Measurements from ENCODE around the gene KLHL29. TPM values are rescaled to one million over a fixed set of nuclear protein-coding genes. Genes with fewer than 3 reads are reported as not detected.

The KLHL29 gene
- total RNA-seq, 1 donor from 2014 or later = 2.6 TPM

- no peak for DNase-seq (ENCODE audit: low spot score)
Observed at GRCh38 chr2:23569761-23570365, 184.9 kb downstream of the KLHL29 start.

GRCh38 chr2:23571085-23571484, 186.1 kb downstream of the KLHL29 start:
- DNase-seq (ENCODE audit: low spot score) = no peak

- no peak for DNase-seq (ENCODE audit: low spot score)
Observed at GRCh38 chr2:23571527-23572282, 186.7 kb downstream of the KLHL29 start.

DNA sequence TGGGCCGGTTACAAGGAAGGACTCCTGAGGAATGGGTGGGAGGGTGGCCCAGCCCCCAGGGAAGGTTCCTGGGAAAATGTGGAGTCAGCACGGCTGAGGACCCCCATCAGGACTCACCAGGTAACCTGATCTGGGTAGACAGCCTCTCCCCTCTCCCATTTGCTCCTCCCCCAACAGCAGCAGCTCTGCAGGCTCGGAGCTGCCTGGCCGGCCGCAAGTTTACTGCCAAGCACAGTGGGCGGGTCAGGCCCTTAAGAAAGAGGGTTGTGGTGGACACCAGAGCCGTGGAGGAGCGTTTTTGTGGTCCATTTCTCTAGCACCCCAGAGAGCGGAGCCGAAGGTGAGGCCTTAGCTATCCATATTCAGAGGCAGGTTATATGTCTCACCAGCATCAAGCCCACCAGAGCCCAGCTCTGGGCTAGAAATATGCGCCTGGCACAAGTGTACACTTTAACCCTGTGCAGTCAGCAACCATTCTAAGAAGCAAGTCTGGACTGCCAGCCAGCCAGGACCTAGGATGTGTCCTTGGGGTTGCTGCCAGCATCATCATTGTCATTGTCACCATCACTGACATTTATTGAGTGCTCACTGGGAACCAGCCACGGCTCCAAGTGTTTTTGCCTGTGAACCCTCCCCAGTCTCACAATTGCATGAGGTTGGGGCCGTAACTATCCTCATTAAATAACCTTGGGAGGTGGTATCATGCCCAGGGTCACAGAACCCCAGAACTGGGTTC, 190.1 kb downstream of the KLHL29 start:
- no peak for DNase-seq (ENCODE audit: low spot score)

- no peak for DNase-seq (ENCODE audit: low spot score)
Observed at GRCh38 chr2:23578964-23579671, 194.1 kb downstream of the KLHL29 start.

- DNase-seq (ENCODE audit: low spot score) = no peak
Observed at GRCh38 chr2:23579674-23580073, 194.7 kb downstream of the KLHL29 start.

GRCh38 chr2:23583467-23583866, 198.5 kb downstream of the KLHL29 start:
- no peak for DNase-seq (ENCODE audit: low spot score)

DNA sequence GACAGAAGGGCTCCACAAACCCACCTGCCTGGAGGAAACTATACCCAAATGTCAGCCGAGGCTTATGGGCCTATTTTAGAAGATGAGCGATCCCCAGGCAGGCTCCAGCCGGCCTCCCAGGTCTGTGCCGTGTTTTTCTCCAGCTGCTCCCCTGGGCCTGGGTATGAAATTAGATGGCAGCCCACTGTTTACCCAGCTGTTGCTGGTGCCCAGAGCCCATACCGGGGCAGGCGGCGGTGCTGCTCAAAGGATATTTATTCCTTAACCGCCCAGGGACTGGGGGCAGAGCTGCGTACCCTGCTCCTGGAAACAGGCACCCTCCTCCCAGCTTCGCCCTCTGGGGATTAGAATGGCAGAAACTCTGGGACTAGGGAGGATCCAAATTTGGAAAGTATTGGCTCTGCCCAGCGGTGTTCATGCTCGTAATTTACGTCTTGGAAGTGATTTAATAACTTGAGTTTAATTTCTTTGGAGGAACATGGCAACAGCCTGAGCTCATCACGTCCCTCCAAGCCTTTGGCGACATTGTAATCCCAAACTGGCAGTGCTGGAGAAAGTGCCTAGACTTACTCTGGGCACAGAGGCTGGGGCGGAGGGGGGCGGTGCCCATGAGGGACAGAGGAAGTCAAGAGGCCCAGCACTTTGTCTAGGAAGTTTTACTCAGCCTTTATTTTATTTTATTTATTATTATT, 199.2 kb downstream of the KLHL29 start:
- DNase-seq (ENCODE audit: low spot score) = no peak

GRCh38 chr2:23585273-23586170, 200.5 kb downstream of the KLHL29 start:
- DNase-seq (ENCODE audit: low spot score) = no peak

GRCh38 chr2:23586741-23587306, 201.8 kb downstream of the KLHL29 start:
- no peak for DNase-seq (ENCODE audit: low spot score)

DNA sequence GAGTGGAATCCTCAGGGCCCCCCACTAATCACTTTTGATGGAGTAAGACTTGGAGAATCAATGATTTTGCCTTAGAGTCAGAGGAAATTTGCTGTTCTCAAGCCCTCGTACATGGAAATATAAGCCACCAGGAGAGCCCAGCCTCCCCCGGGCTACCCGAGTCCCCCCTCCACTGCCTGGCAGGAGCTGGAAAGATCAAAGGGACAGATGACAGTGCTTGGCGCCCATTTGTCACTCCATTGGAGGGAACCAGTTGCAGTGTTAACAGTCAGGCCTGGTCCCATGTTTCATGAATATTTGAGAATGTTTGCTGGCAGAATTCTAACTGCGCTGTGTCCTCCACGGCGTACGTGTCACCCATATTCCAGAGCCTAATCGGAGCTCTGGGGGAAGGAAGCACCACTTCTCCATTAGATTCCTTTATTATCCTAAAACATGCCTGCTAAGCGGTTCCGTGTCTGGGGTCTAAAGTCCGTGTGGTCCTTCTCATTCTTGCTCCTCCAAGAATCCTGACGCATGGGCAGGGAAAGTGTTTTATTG, 202.4 kb downstream of the KLHL29 start:
- DNase-seq (ENCODE audit: low spot score) = no peak

DNA sequence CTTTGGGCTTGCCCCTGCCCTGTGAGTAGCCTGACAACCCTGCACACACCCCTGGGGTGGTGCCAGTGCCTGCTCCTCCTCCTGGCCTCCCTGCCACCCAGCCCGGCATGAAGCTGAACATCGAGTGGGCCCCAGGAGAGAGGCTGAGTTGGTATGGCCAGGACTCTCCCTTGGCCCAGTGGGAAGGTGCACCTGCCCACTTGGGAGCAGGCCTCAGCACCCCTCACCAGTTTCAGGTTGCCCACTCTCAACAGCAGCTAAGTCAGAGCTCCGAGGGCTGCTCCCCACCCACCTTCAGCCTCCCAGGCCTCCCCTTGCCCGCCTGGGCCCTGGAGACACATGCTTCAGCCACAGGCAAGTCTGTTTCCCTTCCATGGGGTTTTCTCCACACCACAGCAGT, 203.1 kb downstream of the KLHL29 start:
- no peak for DNase-seq (ENCODE audit: low spot score)

GRCh38 chr2:23588508-23589201, 203.7 kb downstream of the KLHL29 start:
- no peak for DNase-seq (ENCODE audit: low spot score)

DNA sequence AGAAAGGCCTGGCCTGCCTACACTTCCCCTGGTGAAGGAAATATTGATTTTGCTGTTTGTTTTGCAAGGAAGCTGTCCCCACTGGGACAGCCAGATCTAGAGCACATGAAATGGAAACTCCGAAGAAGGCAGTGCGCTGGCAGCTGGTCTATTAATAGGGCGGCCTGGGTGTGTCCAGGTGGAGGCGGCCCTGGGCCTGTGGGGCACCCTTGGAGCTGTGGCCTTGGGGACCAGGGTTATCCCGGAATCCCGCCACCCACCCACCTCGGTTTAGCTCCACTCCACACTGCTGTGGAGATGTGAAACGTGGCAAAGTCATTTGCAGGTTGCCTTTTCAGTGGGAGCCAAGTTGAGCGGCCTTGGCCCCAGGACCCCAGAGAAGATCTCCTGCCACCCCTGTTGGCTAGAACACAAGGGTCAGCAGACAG, 204.3 kb downstream of the KLHL29 start:
- DNase-seq (ENCODE audit: low spot score) = no peak

- no peak for DNase-seq (ENCODE audit: low spot score)
Observed at GRCh38 chr2:23589739-23590138, 204.8 kb downstream of the KLHL29 start.

- no peak for DNase-seq (ENCODE audit: low spot score)
Observed at GRCh38 chr2:23590241-23590869, 205.4 kb downstream of the KLHL29 start.

- DNase-seq (ENCODE audit: low spot score) = no peak
Observed at GRCh38 chr2:23591111-23591510, 206.1 kb downstream of the KLHL29 start.

DNA sequence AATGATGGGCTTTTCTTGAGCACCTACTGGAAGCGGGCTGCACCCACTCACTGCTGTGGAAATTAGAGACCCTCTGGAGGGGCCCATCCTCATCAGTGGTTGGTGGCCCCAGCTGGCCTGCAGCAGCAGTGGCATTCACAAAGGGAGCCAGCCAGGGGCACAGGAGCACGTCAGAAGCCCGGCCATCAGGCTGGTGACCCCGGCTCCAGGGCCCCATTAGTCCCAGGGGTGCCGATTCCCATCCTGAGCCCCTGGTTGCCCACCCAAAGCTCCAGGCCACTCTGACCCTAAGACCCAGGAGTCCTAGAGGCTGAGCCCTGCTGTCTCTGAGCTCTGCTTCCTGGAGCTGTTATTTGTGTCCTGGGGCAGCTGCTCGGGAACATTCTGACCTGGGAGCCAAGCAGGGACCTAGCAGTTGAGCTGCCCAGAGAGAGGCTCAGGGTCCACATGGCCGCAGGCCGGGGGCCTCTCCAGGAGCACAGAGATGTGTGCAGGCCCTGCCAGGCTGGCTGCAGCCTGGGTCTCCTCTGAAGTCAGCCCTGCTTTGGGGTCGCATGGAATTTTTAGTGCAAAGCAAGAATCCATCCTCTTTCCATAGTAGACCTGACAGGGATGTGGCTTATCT, 207.2 kb downstream of the KLHL29 start:
- no peak for DNase-seq (ENCODE audit: low spot score)
